AG20443 (cell line): Measurements from ENCODE around the gene CCDC85B.

Experiments used
- DNase-seq: peaks from one replicate; pipeline ENCODE4 v3.0.0; 2012; ENCODE audit warnings: low spot score, mixed read lengths

The CCDC85B gene

GRCh38 chr11:65934014-65934413 is 43.5 kb downstream of the CCDC85B start:
- DNase-seq, result no peak

GRCh38 chr11:65937766-65938165 is 47.3 kb downstream of the CCDC85B start:
- no peak for DNase-seq
